HG03460 (cell line): ENCODE data around the gene MTX2.
"Not testable (repeated sequence)": the region's sequence is repeated elsewhere in the genome, so short reads cannot be mapped to it uniquely, and the experiment has no call there.

Experiments
- ATAC-seq: cut with Tn5 transposase; IDR thresholded peaks from one replicate; pipeline ENCODE4 v1.9.1; 2021; ENCODE audit not compliant: unreplicated experiment

Gene MTX2

GRCh38 chr2:176285321-176285720 is 16.1 kb downstream of the MTX2 start:
- ATAC-seq, result no peak

GRCh38 chr2:176291335-176291734 is 22.1 kb downstream of the MTX2 start:
- no peak for ATAC-seq

GRCh38 chr2:176291809-176292283 is 22.6 kb downstream of the MTX2 start:
- ATAC-seq, result peak; percentile 85

- no peak for ATAC-seq
These were observed 23.4 kb downstream of the MTX2 start for GRCh38 chr2:176292608-176293007.

- no peak for ATAC-seq
These were observed 24.1 kb downstream of the MTX2 start for GRCh38 chr2:176293334-176293733.

- no peak for ATAC-seq
These were observed 27.8 kb downstream of the MTX2 start for GRCh38 chr2:176297067-176297466.

GRCh38 chr2:176297737-176298136 is 28.5 kb downstream of the MTX2 start:
- ATAC-seq, result no peak

- ATAC-seq, result not testable (repeated sequence)
These were observed 36.8 kb downstream of the MTX2 start for GRCh38 chr2:176306020-176306419.

GRCh38 chr2:176317199-176317598 is 48.0 kb downstream of the MTX2 start:
- ATAC-seq, result no peak

GRCh38 chr2:176317623-176318065 is 48.4 kb downstream of the MTX2 start:
- ATAC-seq, result no peak

GRCh38 chr2:176321916-176322315 is 52.7 kb downstream of the MTX2 start:
- ATAC-seq, result no peak

GRCh38 chr2:176324862-176325261 is 55.6 kb downstream of the MTX2 start:
- no peak for ATAC-seq

GRCh38 chr2:176325732-176326131 is 56.5 kb downstream of the MTX2 start:
- no peak for ATAC-seq

- no peak for ATAC-seq
These were observed 58.9 kb downstream of the MTX2 start for GRCh38 chr2:176328149-176328548.

GRCh38 chr2:176330612-176331011 is 61.4 kb downstream of the MTX2 start:
- no peak for ATAC-seq

- ATAC-seq, result no peak
These were observed 62.4 kb downstream of the MTX2 start for GRCh38 chr2:176331646-176332045.

GRCh38 chr2:176334729-176335128 is 65.5 kb downstream of the MTX2 start:
- no peak for ATAC-seq

- no peak for ATAC-seq
These were observed 69.2 kb downstream of the MTX2 start for GRCh38 chr2:176338395-176338794.

- no peak for ATAC-seq
These were observed 70.0 kb downstream of the MTX2 start for GRCh38 chr2:176339208-176339607.

GRCh38 chr2:176356251-176356650 is 87.0 kb downstream of the MTX2 start:
- ATAC-seq, result no peak

GRCh38 chr2:176364273-176364977 is 95.2 kb downstream of the MTX2 start:
- no peak for ATAC-seq

GRCh38 chr2:176368349-176368748 is 99.1 kb downstream of the MTX2 start:
- ATAC-seq, result no peak
